Ascending aorta (tissue), 2 donors: ENCODE measurements around the gene TJP1. TPM values are rescaled to one million over a fixed set of nuclear protein-coding genes. Genes with fewer than 3 reads are reported as not detected.
"Not testable (repeated sequence)": the region's sequence is repeated elsewhere in the genome, so short reads cannot be mapped to it uniquely, and the experiment has no call there.

ENCODE experiments used
- DNase-seq, 2 donors: peaks; one replicate each; pipeline ENCODE4 v3.0.0-alpha.2; 2019; ENCODE audit warnings: low spot score in 2 of 2
- H3K27ac ChIP-seq, 2 donors: fragments of 200-600 bp; sonication (generic); one replicate each; pipeline ENCODE4 v1.5.1; 2016 to 2017; ENCODE audit warnings: mild to moderate bottlenecking in 1 of 2
- H3K27me3 ChIP-seq: fragments of 200-600 bp; sonication (generic); one replicate; pipeline ENCODE4 v1.5.1; 2017
- H3K36me3 ChIP-seq, 2 donors: fragments of 200-600 bp; sonication (generic); one replicate each; pipeline ENCODE4 v1.5.1; 2016
- H3K4me1 ChIP-seq, 2 donors: fragments of 200-600 bp; sonication (generic); one replicate each; pipeline ENCODE4 v1.5.1; 2016 to 2017; ENCODE audit warnings: mild to moderate bottlenecking in 1 of 2
- H3K4me3 ChIP-seq, 2 donors: fragments of 200-600 bp; sonication (generic); one replicate each; pipeline ENCODE4 v1.5.1; 2016 to 2017; ENCODE audit warnings: mild to moderate bottlenecking in 1 of 2
- H3K9me3 ChIP-seq, 2 donors: fragments of 200-600 bp; sonication (generic); one replicate each; pipeline ENCODE4 v1.5.1; 2016
- CTCF ChIP-seq, 3 experiments: fragments of 200-600 bp in 2 of 3; fragments of 450-650 bp in 1 of 3; sonication (generic) in 2 of 3; IDR thresholded peaks; one replicate each; pipeline ENCODE4 v1.5.1; 2016 to 2019; ENCODE audit warnings: antibody characterized with exemption in 3 of 3, mild to moderate bottlenecking in 1 of 3, moderate library complexity in 1 of 3
- intact Hi-C: fragments of 100-400 bp; cut with DNase I; formaldehyde crosslinking; loops from one replicate; pipeline ENCODE4 v1.15.1; 2023
- total RNA-seq: library from RNA; depleted of rRNA; stranded (reverse); fragments of >200 nt; gene quantifications from one replicate; pipeline ENCODE4 v1.1.0, GENCODE V29; 2016

Gene TJP1
- total RNA-seq, 1 donor from 2014 or later: 90.0 TPM

GRCh38 chr15:29669823-29670222 lies 152.4 kb downstream of the TJP1 start:
- no peak overlapping the region for H3K27ac ChIP-seq
- no peaks in the 10 kb centered on the region for H3K27me3 ChIP-seq
- no peak for TF ChIP-seq CTCF (IDR thresholded peaks at IDR 0.05)
- H3K4me3 ChIP-seq: no peak overlapping the region
- intact Hi-C loops: loop anchor here (5.0 to 10.0 kb wide), 3 partner anchors 152 to 1725 kb away; partner anchors contain the start of gene TJP1
- no peaks in the 10 kb centered on the region for H3K36me3 ChIP-seq
- no peaks in the 10 kb centered on the region for H3K9me3 ChIP-seq
- H3K4me1 ChIP-seq: peaks cover 0 to 3% of the 10 kb centered on the region in 2 donors
- DNase-seq: peak in 1 of 2 donors; percentile 34

- TF ChIP-seq CTCF (IDR thresholded peaks at IDR 0.05): peak in 2 of 3 experiments; percentile 42 to 59
- DNase-seq: peak in 1 of 2 donors; percentile 73
- H3K27me3 ChIP-seq: no peaks in the 10 kb centered on the region
- intact Hi-C loops: no loop called here
- H3K36me3 ChIP-seq: no peaks in the 10 kb centered on the region
- H3K9me3 ChIP-seq: no peaks in the 10 kb centered on the region
- no peak overlapping the region for H3K4me3 ChIP-seq
- no peak overlapping the region for H3K27ac ChIP-seq
- H3K4me1 ChIP-seq: peaks cover 0 to 3% of the 10 kb centered on the region in 2 donors
Observed at GRCh38 chr15:29668120-29668602, 154.1 kb downstream of the TJP1 start.

GRCh38 chr15:29666241-29666640 lies 156.0 kb downstream of the TJP1 start:
- Histone ChIP-seq H3K27ac (no peak overlapping the region), H3K27me3 (no peaks in the 10 kb centered on the region), H3K4me3 (no peak overlapping the region), H3K9me3 (no peaks in the 10 kb centered on the region), H3K36me3 (no peaks in the 10 kb centered on the region), H3K4me1 (no peaks in the 10 kb centered on the region)
- intact Hi-C loops: no loop called here
- no peak for TF ChIP-seq CTCF (IDR thresholded peaks at IDR 0.05)
- no peak for DNase-seq

- TF ChIP-seq CTCF (IDR thresholded peaks at IDR 0.05): no peak
- Histone ChIP-seq H3K4me3 (peak overlapping the region in 1 of 2 donors; percentile 30), H3K27ac (no peak overlapping the region), H3K27me3 (no peaks in the 10 kb centered on the region), H3K4me1 (no peaks in the 10 kb centered on the region), H3K9me3 (no peaks in the 10 kb centered on the region), H3K36me3 (no peaks in the 10 kb centered on the region)
- intact Hi-C loops: no loop called here
- DNase-seq: peak in 1 of 2 donors; percentile 53
Observed at GRCh38 chr15:29665444-29666003, 156.7 kb downstream of the TJP1 start.

- DNase-seq: peak in 1 of 2 donors; percentile 58
- H3K4me3 ChIP-seq: no peak overlapping the region
- no peak for TF ChIP-seq CTCF (IDR thresholded peaks at IDR 0.05)
- H3K36me3 ChIP-seq: no peaks in the 10 kb centered on the region
- H3K27ac ChIP-seq: no peak overlapping the region
- no peaks in the 10 kb centered on the region for H3K9me3 ChIP-seq
- no peaks in the 10 kb centered on the region for H3K4me1 ChIP-seq
- H3K27me3 ChIP-seq: no peaks in the 10 kb centered on the region
- intact Hi-C loops: no loop called here
Observed at GRCh38 chr15:29664406-29664805, 157.9 kb downstream of the TJP1 start.

- H3K4me1 ChIP-seq, intact Hi-C loops, DNase-seq: not testable (repeated sequence)
Observed at GRCh38 chr15:29657476-29657817, 164.8 kb downstream of the TJP1 start.

More at GRCh38 chr15:29657476-29657817, 164.8 kb downstream of the TJP1 start:
- H3K4me3 ChIP-seq, H3K9me3 ChIP-seq, H3K27me3 ChIP-seq, H3K27ac ChIP-seq, H3K36me3 ChIP-seq: not testable (repeated sequence)
